Astrocyte (in vitro differentiated cells and primary cell): Measurements from ENCODE around the gene TRAK1. TPM values are rescaled to one million over a fixed set of nuclear protein-coding genes. Genes with fewer than 3 reads are reported as not detected.
A peak's percentile ranks its signal among the peaks of the same experiment; 100 is the strongest.

Experiments used
- DNase-seq: peaks from one replicate; pipeline ENCODE4 v3.0.0-alpha.2; 2010; ENCODE audit warnings: low read depth
- FAIRE-seq: peaks from 2 replicates; lab custom pipeline; 2011; peaks lifted over from hg19 to GRCh38; lab: Jason Lieb, UNC
- H2AFZ ChIP-seq: 2 replicates; pipeline ENCODE4 v1.6.0; 2012; ENCODE audit warnings: low read depth, low read length, inconsistent platforms
- H3K27ac ChIP-seq: 2 replicates; pipeline ENCODE4 v1.5.1; 2011; ENCODE audit warnings: low read depth, low read length, inconsistent platforms
- H3K27me3 ChIP-seq: 2 replicates; pipeline ENCODE4 v1.6.0; 2011; ENCODE audit warnings: low read length, inconsistent platforms; ENCODE audit not compliant: insufficient read depth
- H3K36me3 ChIP-seq: 2 replicates; pipeline ENCODE4 v1.5.1; 2011; ENCODE audit warnings: low read length, inconsistent platforms; ENCODE audit not compliant: insufficient read depth
- H3K4me1 ChIP-seq: 2 replicates; pipeline ENCODE4 v1.5.1; 2011; ENCODE audit warnings: low read length, inconsistent platforms; ENCODE audit not compliant: insufficient read depth
- H3K4me2 ChIP-seq: 2 replicates; pipeline ENCODE4 v1.6.0; 2012; ENCODE audit warnings: low read length, inconsistent platforms
- H3K4me3 ChIP-seq: 2 replicates; pipeline ENCODE4 v1.5.1; 2011; ENCODE audit warnings: low read depth, mild to moderate bottlenecking, low read length, inconsistent platforms; ENCODE audit not compliant: insufficient read depth
- H3K79me2 ChIP-seq: 2 replicates; pipeline ENCODE4 v1.6.0; 2012; ENCODE audit warnings: mild to moderate bottlenecking, low read length, inconsistent platforms; ENCODE audit not compliant: insufficient read depth
- H3K9ac ChIP-seq: 2 replicates; pipeline ENCODE4 v1.6.0; 2012; ENCODE audit warnings: mild to moderate bottlenecking, low read length, inconsistent platforms
- H3K9me3 ChIP-seq: 2 replicates; pipeline ENCODE4 v1.5.1; 2012; ENCODE audit warnings: low read depth, mild to moderate bottlenecking, low read length, inconsistent platforms; ENCODE audit not compliant: insufficient read depth
- H4K20me1 ChIP-seq: 2 replicates; pipeline ENCODE4 v1.6.0; 2012; ENCODE audit warnings: low read length, inconsistent platforms; ENCODE audit not compliant: insufficient read depth
- H3K27ac Mint-ChIP-seq: one replicate; pipeline ENCODE4 v1.8.0; 2021; ENCODE audit warnings: mild to moderate bottlenecking, mixed read lengths; ENCODE audit not compliant: unreplicated experiment
- H3K27me3 Mint-ChIP-seq: one replicate; pipeline ENCODE4 v1.8.0; 2021; ENCODE audit warnings: low read depth, mixed read lengths; ENCODE audit not compliant: unreplicated experiment
- H3K36me3 Mint-ChIP-seq: one replicate; pipeline ENCODE4 v1.8.0; 2021; ENCODE audit warnings: low read depth, mixed read lengths; ENCODE audit not compliant: unreplicated experiment
- H3K4me1 Mint-ChIP-seq: one replicate; pipeline ENCODE4 v1.8.0; 2021; ENCODE audit warnings: low read depth, mixed read lengths; ENCODE audit not compliant: unreplicated experiment
- H3K4me3 Mint-ChIP-seq: one replicate; pipeline ENCODE4 v1.8.0; 2021; ENCODE audit warnings: mild to moderate bottlenecking, moderate library complexity, mixed read lengths; ENCODE audit not compliant: unreplicated experiment
- H3K9me3 Mint-ChIP-seq: one replicate; pipeline ENCODE4 v1.8.0; 2021; ENCODE audit warnings: mild to moderate bottlenecking, mixed read lengths; ENCODE audit not compliant: unreplicated experiment
- CTCF ChIP-seq: IDR thresholded peaks from 2 replicates; pipeline ENCODE4 v1.5.1; 2011; ENCODE audit warnings: low read depth, mild to moderate bottlenecking, inconsistent platforms, low read length, moderate library complexity; ENCODE audit not compliant: insufficient read depth
- EZH2 ChIP-seq: IDR thresholded peaks from 2 replicates; pipeline ENCODE4 v1.6.1; 2012; ENCODE audit warnings: mild to moderate bottlenecking, low read length, inconsistent platforms; ENCODE audit not compliant: insufficient read depth
- total RNA-seq: library from RNA; stranded (reverse); gene quantifications from 2 replicates; pipeline ENCODE4 v1.2.1, GENCODE V29; 2021

The TRAK1 gene
- total RNA-seq, 1 donor from 2014 or later, result 56.2 TPM

- Histone ChIP-seq H3K79me2 (no peaks in the 10 kb centered on the region), H3K4me2 (peak overlapping the region; percentile 48), H3K27me3 (peaks cover 33% of the 10 kb centered on the region), H3K9me3 (no peaks in the 10 kb centered on the region), H3K36me3 (no peaks in the 10 kb centered on the region), H3K9ac (no peak overlapping the region), H3K4me1 (peaks cover 14% of the 10 kb centered on the region), H3K4me3 (peak overlapping the region; percentile 19), H3K27ac (no peak overlapping the region), H2AFZ (no peak overlapping the region), H4K20me1 (no peaks in the 10 kb centered on the region)
- H3K27me3 Mint-ChIP-seq, result peaks cover 33% of the 10 kb centered on the region
- DNase-seq (no peak), FAIRE-seq (no peak)
- peaks cover 9% of the 10 kb centered on the region for H3K4me1 Mint-ChIP-seq
- TF ChIP-seq EZH2, result peak; percentile 84
- no peak for TF ChIP-seq CTCF
- no peak overlapping the region for H3K27ac Mint-ChIP-seq
- no peaks in the 10 kb centered on the region for H3K36me3 Mint-ChIP-seq
- peaks cover 4% of the 10 kb centered on the region for H3K9me3 Mint-ChIP-seq
- no peak overlapping the region for H3K4me3 Mint-ChIP-seq
Measured at GRCh38 chr3:42263354-42264346, 172.5 kb downstream of the TRAK1 start.

GRCh38 chr3:42264399-42265058 is 173.4 kb downstream of the TRAK1 start:
- peaks cover 4% of the 10 kb centered on the region for H3K9me3 Mint-ChIP-seq
- Histone ChIP-seq H3K27ac (no peak overlapping the region), H3K27me3 (peaks cover 40% of the 10 kb centered on the region)

More at GRCh38 chr3:42264399-42265058, 173.4 kb downstream of the TRAK1 start:
- Mint-ChIP-seq H3K36me3 (no peaks in the 10 kb centered on the region), H3K27me3 (peaks cover 39% of the 10 kb centered on the region), H3K27ac (no peak overlapping the region), H3K4me1 (peaks cover 9% of the 10 kb centered on the region), H3K4me3 (no peak overlapping the region)
- Histone ChIP-seq H4K20me1 (no peaks in the 10 kb centered on the region), H3K4me3 (peak overlapping the region; percentile 33), H3K9me3 (no peaks in the 10 kb centered on the region), H3K4me1 (peaks cover 14% of the 10 kb centered on the region), H3K79me2 (no peaks in the 10 kb centered on the region), H3K9ac (no peak overlapping the region), H2AFZ (no peak overlapping the region), H3K36me3 (no peaks in the 10 kb centered on the region), H3K4me2 (peak overlapping the region; percentile 62)
- DNase-seq (no peak), FAIRE-seq (no peak)
- TF ChIP-seq EZH2 (peak; percentile 18), CTCF (no peak)
